Endometrium (tissue), 2 donors: Measurements from ENCODE around the gene GRIN3A.
"Not testable (repeated sequence)": the region's sequence is repeated elsewhere in the genome, so short reads cannot be mapped to it uniquely, and the experiment has no call there.

ENCODE experiments used
- FAIRE-seq: peaks from 2 replicates; lab custom pipeline; 2012; peaks lifted over from hg19 to GRCh38; lab: Jason Lieb, UNC
- donor health status: control.
- donor health status: control.

Gene GRIN3A

GRCh38 chr9:101632611-101633010 is 105.8 kb downstream of the GRIN3A start:
- no peak for FAIRE-seq

DNA sequence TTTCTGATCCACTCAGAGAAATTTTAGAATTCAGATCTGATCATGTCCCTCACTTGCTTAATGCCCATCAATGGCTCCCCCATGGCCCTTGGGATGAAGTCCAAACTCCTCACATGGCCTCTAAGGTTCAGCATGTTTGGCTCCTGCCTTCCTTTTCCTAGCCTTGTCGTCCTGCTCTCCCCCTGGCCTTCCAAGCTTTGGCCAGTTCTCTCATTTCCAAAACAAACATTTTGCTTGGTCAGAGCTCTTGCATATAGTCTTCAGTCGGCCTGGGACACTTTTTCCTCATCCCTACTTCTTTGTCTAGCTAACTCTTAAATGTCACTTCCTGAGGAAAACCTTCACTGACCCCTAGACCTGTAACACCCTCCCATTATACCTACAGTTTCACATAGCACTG is 106.6 kb downstream of the GRIN3A start:
- FAIRE-seq: no peak

DNA sequence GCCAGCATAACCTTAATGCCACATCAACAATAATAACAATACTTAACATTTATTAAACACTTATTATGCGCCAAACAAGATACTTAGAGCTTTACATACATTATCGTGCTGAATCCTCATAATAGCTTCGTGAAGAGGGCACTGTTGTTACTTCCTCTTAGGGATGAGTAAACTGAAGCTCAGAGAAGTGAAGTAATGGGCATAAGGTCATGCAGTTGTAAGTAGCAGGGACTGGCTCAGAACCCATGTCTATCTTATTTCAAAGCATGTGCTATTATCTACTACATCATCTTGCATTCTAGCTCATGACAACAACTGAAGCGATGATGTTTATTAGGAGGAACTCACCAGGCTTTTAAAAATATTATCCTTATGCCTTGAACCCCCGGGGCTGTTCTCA is 108.8 kb downstream of the GRIN3A start:
- no peak for FAIRE-seq

- FAIRE-seq: no peak
Measured at GRCh38 chr9:101628173-101628572, 110.3 kb downstream of the GRIN3A start.

DNA sequence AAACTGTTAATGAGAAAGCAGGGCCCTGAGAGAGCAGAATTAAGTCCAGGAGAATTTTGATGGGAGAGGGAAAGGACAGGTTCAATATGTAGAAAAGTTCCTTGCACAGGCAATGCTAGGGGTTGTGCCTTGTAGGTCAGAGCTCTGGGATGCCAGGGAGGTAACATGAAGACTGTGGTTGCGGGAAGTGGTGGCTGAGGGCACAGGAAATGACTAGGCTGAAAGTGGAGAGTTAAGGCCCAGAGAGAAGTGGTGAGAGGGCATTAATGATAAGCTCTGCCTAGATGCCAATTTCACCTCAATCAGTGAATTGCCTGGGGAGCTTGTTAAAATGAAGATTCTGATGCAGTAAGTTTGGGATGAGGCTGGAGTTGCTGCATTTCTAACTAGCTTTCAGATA is 112.2 kb downstream of the GRIN3A start:
- no peak for FAIRE-seq

- no peak for FAIRE-seq
Measured at GRCh38 chr9:101625876-101626275, 112.6 kb downstream of the GRIN3A start.

DNA sequence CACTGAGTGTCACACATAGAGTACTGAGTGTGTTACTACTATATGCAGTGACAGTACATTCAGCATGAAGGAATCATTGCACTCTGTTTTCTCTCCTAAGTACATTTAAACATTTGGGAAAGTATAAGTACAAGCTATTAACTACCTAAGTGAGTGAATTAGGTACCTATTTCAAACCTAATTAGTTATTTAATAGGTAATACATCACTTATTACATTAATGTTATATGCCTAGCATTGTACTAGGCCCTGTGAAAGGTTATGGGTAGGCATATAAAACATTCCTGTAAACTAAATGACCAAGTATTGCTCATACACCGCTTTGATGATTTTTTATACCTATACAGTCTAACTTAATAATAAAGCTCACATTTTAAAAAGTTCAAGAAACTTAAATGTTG is 118.0 kb downstream of the GRIN3A start:
- no peak for FAIRE-seq

DNA sequence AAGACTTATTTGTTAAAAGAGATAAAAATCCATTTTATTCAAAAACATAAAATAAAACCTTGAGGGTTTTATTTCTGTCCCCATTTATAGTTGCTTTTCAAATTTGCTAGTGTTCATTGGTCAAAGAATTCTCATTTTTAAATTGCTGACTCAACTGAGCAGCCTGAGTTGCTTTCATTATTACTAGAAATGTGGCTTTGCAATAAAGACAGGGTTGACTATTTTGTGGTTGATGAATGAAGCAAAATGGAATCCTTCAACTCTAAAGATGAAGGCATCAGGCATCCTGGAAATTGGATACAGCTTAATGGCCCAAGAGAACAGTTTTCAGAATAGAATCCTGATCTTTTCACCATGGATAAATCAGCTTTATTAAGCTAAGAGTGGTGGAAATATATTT is 119.7 kb downstream of the GRIN3A start:
- no peak for FAIRE-seq

GRCh38 chr9:101605547-101605946 is 132.9 kb downstream of the GRIN3A start:
- FAIRE-seq: no peak

DNA sequence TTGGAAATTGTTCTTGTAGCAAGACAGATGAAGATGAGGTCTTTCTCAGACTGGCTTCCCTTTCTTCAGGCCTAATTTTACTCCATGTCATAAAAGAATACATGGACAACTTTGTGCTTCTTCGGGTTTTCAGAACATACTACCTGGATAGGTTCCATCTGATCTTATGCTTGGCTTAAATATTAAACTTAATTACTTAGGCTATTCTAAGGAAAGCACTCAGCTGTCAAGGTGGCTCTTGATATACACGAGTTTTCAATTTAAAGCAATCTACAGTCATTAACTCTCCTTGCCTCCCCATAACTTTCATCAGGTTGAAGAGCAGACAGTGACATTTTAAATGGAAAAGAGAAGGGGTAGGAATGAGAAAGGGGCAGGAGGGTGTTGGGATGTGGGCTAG is 134.2 kb downstream of the GRIN3A start:
- no peak for FAIRE-seq

GRCh38 chr9:101601904-101602765 is 136.3 kb downstream of the GRIN3A start:
- no peak for FAIRE-seq

- no peak for FAIRE-seq
Measured at GRCh38 chr9:101594796-101595195, 143.7 kb downstream of the GRIN3A start, which contains the start of gene PPP3R2. Gene PPP3R2 (minus strand): TSS chr9:101594969. CDS start chr9:101594921, 48 bp downstream.

- FAIRE-seq: no peak
Measured at GRCh38 chr9:101593345-101593744, 145.1 kb downstream of the GRIN3A start.

DNA sequence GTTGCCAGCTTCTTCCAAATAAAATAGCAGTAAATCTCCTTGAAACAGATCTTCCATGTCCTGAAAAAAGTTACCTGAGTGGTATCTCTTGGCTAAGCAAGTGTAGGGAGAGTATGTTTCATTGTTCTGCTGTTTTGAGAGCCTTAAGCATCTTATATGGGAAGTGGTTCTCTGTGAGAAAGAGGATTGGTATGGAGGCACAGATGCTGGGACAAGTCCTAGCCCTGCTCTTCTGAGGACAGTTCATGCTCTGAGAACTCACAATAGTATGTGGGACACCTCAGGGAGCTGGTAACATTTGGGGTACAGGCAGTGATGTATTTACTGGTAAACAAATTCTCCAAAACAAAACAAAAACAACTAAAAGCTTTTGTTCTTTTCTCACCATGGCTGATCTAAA is 145.7 kb downstream of the GRIN3A start:
- FAIRE-seq: no peak

GRCh38 chr9:101591787-101592446 is 146.5 kb downstream of the GRIN3A start:
- FAIRE-seq: no peak

DNA sequence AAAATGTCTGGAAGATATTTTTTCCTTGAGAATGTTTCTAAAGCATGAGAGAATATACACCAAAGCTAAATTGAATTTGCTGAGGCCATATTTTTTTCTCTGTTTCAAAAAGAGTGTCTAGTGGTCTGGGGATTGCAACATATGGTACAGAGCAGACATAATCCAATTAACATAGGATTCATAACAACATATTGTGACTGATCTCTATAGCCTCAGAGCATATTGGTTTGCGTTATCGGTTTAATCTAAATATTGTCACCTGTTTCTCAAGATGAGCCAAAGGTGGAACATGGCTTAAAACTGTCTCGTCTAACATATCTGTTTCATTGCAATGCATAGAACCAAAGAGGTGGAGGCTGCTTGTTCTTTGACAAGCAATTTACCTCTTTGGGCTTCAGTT is 147.5 kb downstream of the GRIN3A start:
- FAIRE-seq: no peak

DNA sequence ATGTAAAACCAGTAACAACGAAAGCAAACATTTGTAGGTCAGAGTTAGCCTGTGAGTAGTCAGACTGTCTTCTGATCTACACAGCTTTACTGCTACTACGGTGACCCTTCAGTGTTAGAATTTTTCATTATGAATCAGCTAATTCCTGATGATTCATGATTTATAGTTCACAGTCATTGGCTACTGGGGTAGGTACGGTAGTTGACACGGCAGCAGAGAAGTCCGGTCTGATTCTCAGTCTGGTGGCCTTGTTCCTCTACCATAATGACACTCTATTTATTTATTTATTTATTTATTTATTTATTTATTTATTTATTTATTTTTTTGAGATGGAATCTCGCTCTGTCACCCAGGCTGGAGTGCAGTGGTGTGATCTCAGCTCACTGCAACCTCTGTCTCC is 148.4 kb downstream of the GRIN3A start:
- FAIRE-seq: not testable (repeated sequence)

DNA sequence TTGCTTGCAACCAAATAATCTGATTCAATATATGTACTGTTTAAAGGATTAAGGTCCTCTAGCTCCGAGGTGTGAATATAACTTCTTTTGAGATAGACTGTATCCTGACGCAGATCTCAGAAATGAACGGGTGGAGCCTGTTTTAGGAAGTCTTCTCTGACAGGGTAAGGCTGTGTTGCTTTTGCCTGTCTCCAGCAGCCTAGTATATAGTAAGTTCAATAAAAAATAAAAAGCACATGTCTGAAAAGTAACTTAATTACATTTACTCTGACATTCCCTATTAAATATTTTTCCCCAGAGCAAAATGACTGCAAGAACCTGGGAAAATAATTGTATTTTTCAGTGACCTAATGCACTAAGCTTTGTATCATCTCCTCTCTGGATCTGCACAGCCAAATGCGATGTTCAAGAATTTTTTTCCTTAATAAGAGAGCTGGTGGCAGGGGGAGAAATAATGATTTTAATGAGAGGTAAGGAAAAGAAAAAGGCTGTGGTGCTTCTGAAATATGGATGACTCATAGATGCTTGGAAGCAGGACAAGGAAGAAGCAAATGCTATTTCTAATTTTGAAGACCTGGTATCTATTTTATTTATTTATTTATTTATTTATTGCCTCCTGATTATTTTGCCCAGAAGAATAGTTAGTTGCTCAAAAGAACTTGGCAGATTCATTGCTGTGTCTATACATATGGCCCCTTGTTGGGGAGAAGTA is 151.0 kb downstream of the GRIN3A start:
- FAIRE-seq: no peak

GRCh38 chr9:101586651-101587050 is 151.8 kb downstream of the GRIN3A start:
- no peak for FAIRE-seq

- no peak for FAIRE-seq
Measured at GRCh38 chr9:101585740-101586139, 152.7 kb downstream of the GRIN3A start.

DNA sequence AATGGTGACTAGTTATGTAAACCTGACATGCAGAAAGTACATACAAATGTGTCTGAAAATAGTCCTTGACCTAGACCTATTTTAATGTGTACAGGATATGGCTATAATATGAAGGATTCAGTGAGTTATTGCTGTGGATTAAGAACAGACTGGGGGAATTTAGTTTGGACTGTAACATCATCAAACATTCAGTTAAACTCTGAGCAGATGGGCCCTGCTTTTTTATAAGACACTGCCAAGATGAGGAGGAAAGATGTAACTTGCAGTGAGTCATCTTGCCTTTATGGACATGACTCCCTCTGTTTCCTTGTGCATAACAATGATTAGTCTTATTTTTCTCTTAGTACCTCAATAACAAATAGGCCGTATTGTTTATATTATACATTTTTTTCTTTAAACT is 155.9 kb downstream of the GRIN3A start:
- peak; percentile 96 for FAIRE-seq

- FAIRE-seq: no peak
Measured at GRCh38 chr9:101579711-101580545, 158.5 kb downstream of the GRIN3A start.
